ENCODE data around the gene CAPN3.

- TF ChIP-seq POLR2A (IDR thresholded peaks at IDR 0.05; ENCODE audit: low read length) (no peak), CTCF (IDR thresholded peaks at IDR 0.05) (no peak), EP300 (IDR thresholded peaks at IDR 0.05) (no peak), EHF (CRISPR knock-in tag; IDR thresholded peaks at IDR 0.05) (no peak), SMC3 (IDR thresholded peaks at IDR 0.05) (no peak), ZNF302 (CRISPR knock-in tag; IDR thresholded peaks at IDR 0.05) (no peak), RCOR1 (IDR thresholded peaks at IDR 0.05; ENCODE audit: low read depth, low read length) (no peak), RAD21 (conservative IDR thresholded peaks at IDR 0.05 in 1 of 2, IDR thresholded peaks at IDR 0.05 in 1 of 2) (no peak), MAZ (IDR thresholded peaks at IDR 0.05; ENCODE audit: borderline replicate concordance, low read depth, low read length) (no peak), CHD2 (IDR thresholded peaks at IDR 0.05; ENCODE audit: low read length, partially characterized antibody) (no peak), POLR2AphosphoS2 (conservative IDR thresholded peaks at IDR 0.05; ENCODE audit: low read length) (no peak)
- TF ChIP-seq, protein P1, sequence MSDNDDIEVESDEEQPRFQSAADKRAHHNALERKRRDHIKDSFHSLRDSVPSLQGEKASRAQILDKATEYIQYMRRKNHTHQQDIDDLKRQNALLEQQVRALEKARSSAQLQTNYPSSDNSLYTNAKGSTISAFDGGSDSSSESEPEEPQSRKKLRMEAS (IDR thresholded peaks at IDR 0.05) = no peak
These were observed 684 bp downstream of the CAPN3 start for GRCh38 chr15:42359985-42360384.
